ENCODE results near the gene LMO4.

DNA sequence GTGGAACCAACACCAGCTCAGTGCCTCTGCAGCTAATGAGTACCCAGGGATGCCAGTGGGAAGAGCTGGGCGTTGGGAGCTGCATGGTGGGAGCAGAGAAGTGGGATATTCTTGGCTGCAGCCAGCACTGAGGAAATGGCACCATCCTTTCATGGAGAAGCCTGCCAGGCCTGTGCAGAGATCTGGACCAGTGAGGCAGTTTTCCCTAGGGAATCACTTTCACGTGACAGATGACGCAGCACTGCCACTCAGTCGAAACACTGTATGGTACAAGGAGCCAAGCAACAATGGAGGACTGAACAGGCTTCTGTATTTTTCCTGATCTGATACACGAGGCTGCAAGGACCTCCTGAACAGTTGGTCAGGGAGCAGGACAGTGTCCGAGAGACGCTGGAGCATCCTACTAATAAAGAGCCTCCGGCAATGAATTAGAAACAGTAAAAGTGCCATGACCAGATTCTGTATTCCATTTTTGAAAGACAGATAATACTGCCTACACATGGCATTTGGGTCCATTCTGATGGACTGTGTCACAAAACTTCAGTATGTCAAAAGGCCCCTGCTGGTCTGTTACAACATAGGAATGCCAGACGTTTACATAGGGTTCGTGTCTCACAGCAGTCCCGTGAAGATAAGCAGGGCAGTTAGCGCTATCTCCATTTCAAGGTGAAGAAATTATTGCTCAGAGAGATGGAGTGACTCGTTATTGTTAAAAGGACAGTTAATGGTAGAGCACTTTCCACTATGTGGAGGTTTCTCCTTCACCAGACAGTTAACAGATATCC is 44.0 kb upstream of the LMO4 start:
- TF ChIP-seq, protein P1, sequence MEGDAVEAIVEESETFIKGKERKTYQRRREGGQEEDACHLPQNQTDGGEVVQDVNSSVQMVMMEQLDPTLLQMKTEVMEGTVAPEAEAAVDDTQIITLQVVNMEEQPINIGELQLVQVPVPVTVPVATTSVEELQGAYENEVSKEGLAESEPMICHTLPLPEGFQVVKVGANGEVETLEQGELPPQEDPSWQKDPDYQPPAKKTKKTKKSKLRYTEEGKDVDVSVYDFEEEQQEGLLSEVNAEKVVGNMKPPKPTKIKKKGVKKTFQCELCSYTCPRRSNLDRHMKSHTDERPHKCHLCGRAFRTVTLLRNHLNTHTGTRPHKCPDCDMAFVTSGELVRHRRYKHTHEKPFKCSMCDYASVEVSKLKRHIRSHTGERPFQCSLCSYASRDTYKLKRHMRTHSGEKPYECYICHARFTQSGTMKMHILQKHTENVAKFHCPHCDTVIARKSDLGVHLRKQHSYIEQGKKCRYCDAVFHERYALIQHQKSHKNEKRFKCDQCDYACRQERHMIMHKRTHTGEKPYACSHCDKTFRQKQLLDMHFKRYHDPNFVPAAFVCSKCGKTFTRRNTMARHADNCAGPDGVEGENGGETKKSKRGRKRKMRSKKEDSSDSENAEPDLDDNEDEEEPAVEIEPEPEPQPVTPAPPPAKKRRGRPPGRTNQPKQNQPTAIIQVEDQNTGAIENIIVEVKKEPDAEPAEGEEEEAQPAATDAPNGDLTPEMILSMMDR (IDR thresholded peaks at IDR 0.05; ENCODE audit: low read depth, low read length) = no peak
- no peak for TF ChIP-seq EZH2phosphoT487 (IDR thresholded peaks at IDR 0.05; ENCODE audit: low read depth)
